ENCODE measurements around the gene TCEAL3. TPM values are rescaled to one million over a fixed set of nuclear protein-coding genes. Genes with fewer than 3 reads are reported as not detected.
"Not testable (repeated sequence)": the region's sequence is repeated elsewhere in the genome, so short reads cannot be mapped to it uniquely, and the experiment has no call there.

TCEAL3 gene
- total RNA-seq, 4 donors from 2014 or later: 3.4 to 16.7 (median 12.4) TPM

GRCh38 chrX:103647630-103648029 is 39.9 kb downstream of the TCEAL3 start:
- H3K9me3 ChIP-seq: no peaks in the 10 kb centered on the region
- no peaks in the 10 kb centered on the region for H3K27me3 ChIP-seq
- 83% methylated on average over 1 of the region's 1 CpG; no CpG with 5 or more reads in 1 of the 2 donors for WGBS, 2 donors (ENCODE audit: low coverage in 1 of 2)
- H3K4me3 ChIP-seq: no peak overlapping the region
- intact Hi-C loops (cut with DNase I; ENCODE audit: low total_unique reads): no loop called here
- H3K36me3 ChIP-seq: no peaks in the 10 kb centered on the region
- TF ChIP-seq CTCF (IDR thresholded peaks at IDR 0.05) (no peak), POLR2A (IDR thresholded peaks at IDR 0.05) (no peak), POLR2AphosphoS5 (IDR thresholded peaks at IDR 0.05) (no peak), EP300 (IDR thresholded peaks at IDR 0.05; ENCODE audit: low read depth) (no peak)
- H3K27ac ChIP-seq: no peak overlapping the region
- in situ Hi-C loops (cut with MboI; ENCODE audit: low pct_ligation_motif_present in 1 of 4, low pct_unique_long_range_greater_than_20kb in 1 of 4, low sequenced_read_pairs in 3 of 4): no loop called here
- H3K4me1 ChIP-seq: no peaks in the 10 kb centered on the region
- no peak for DNase-seq

DNA sequence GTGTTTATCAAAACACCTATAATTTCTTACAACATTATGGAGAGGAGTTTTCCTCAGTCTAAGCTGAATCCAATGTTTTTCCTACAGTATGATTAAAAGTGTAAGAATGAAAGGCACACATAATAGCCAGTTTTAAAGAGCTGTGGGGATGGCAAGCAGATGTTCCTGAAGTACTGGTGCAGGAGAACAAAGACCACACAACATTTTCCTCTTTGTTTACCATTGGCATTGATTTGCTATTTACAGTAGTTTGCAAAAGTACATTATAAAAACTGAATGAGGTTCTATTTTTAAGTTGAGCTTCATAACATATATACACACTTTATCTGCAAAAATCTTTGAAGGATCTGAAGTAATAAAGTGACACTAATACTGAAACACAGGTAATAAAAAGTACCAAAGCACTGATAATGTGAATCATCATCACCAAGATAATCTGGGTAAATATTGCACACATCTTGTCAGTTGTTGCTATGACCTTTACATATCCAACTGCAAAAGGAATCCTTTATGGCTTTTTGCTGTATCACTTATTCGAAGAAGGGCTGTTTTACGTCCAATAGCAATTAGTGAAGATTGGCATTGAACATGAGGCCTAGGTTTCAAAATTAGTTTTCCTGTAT is 43.5 kb downstream of the TCEAL3 start:
- no peak for TF ChIP-seq POLR2AphosphoS5 (IDR thresholded peaks at IDR 0.05)
- no peak for TF ChIP-seq CTCF (IDR thresholded peaks at IDR 0.05)
- no peak for TF ChIP-seq EP300 (IDR thresholded peaks at IDR 0.05; ENCODE audit: low read depth)
- no peak for TF ChIP-seq POLR2A (IDR thresholded peaks at IDR 0.05)
- H3K27ac ChIP-seq: no peak overlapping the region
- 86% methylated on average over 2 of the region's 2 CpGs; no CpG with 5 or more reads in 1 of the 2 donors for WGBS, 2 donors (ENCODE audit: low coverage in 1 of 2)
- H3K9me3 ChIP-seq: no peaks in the 10 kb centered on the region
- no peak overlapping the region for H3K4me3 ChIP-seq
- no peaks in the 10 kb centered on the region for H3K4me1 ChIP-seq
- in situ Hi-C loops (cut with MboI; ENCODE audit: low pct_ligation_motif_present in 1 of 4, low pct_unique_long_range_greater_than_20kb in 1 of 4, low sequenced_read_pairs in 3 of 4): no loop called here
- no peaks in the 10 kb centered on the region for H3K36me3 ChIP-seq
- no peak for DNase-seq
- H3K27me3 ChIP-seq: no peaks in the 10 kb centered on the region
- intact Hi-C loops (cut with DNase I; ENCODE audit: low total_unique reads): no loop called here

DNA sequence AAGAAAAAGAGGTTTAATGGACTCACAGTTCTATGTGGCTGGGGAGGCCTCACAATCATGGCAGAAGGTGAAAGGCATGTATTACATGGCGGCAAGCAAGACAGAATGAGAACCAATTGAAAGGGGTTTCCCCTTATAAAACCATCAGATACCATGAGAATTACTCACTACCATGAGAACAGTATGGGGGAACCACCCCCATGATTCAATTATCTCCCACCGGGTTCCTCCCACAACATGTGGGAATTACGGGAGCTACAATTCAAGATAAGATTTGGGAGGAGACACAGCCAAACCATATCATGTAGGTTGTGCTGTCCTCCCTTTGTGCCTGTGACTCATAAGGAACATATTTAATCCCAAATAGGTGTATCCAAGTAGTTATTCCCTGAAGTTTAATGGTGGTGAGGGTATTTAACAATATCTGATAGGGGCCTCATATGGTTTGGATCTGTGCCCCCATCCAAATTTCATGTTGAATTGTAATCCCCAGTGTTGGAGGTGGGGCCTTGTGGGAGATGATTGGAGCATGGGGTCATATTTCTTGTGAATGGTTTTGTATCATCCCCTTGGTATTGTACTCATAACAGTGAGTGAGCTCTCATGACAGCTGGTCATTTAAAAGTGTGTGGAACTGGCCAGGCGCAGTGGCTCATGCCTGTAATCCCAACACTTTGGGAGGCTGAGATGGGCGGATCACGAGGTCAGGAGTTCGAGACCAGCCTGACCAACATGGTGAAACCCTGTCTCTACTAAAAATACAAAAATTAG is 47.7 kb downstream of the TCEAL3 start:
- H3K27ac ChIP-seq; H3K4me3 ChIP-seq; H3K36me3 ChIP-seq; intact Hi-C loops (cut with DNase I; ENCODE audit: low total_unique reads); in situ Hi-C loops (cut with MboI; ENCODE audit: low pct_ligation_motif_present in 1 of 4, low pct_unique_long_range_greater_than_20kb in 1 of 4, low sequenced_read_pairs in 3 of 4); DNase-seq; H3K9me3 ChIP-seq; H3K27me3 ChIP-seq; H3K4me1 ChIP-seq: not testable (repeated sequence)
- 86 to 100% methylated on average over 1 to 7 of the region's 7 CpGs for WGBS, 2 donors (ENCODE audit: low coverage in 1 of 2)

DNA sequence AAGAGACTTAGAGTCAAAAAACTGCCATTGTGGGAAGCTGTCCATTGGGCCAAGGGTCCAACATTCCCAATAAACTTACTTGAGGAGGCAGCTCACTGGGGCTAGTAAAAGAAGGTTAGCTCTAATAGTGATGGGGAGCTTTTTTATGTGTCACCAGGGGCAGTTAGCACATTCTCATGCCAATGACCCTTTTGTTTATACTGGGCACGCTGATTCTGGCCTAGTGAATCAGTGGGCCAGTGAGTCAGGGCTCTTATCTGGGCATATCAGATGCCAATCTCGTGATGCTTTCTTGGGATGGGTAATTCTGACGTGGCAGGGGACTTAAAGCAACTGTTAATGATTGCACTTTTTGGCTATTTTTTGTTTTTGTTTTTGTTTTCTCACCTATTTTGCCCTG is 48.9 kb downstream of the TCEAL3 start:
- no peak for DNase-seq
- TF ChIP-seq POLR2AphosphoS5 (IDR thresholded peaks at IDR 0.05) (no peak), EP300 (IDR thresholded peaks at IDR 0.05; ENCODE audit: low read depth) (no peak), CTCF (IDR thresholded peaks at IDR 0.05) (no peak), POLR2A (IDR thresholded peaks at IDR 0.05) (no peak)
- no peaks in the 10 kb centered on the region for H3K27me3 ChIP-seq
- intact Hi-C loops (cut with DNase I; ENCODE audit: low total_unique reads) (no loop called here), in situ Hi-C loops (cut with MboI; ENCODE audit: low pct_ligation_motif_present in 1 of 4, low pct_unique_long_range_greater_than_20kb in 1 of 4, low sequenced_read_pairs in 3 of 4) (no loop called here)
- 50% methylated on average over 3 of the region's 3 CpGs; no CpG with 5 or more reads in 1 of the 2 donors for WGBS, 2 donors (ENCODE audit: low coverage in 1 of 2)
- H3K27ac ChIP-seq: no peak overlapping the region
- no peaks in the 10 kb centered on the region for H3K4me1 ChIP-seq
- no peak overlapping the region for H3K4me3 ChIP-seq
- no peaks in the 10 kb centered on the region for H3K36me3 ChIP-seq
- H3K9me3 ChIP-seq: no peaks in the 10 kb centered on the region

- H3K4me3 ChIP-seq; H3K4me1 ChIP-seq; DNase-seq; intact Hi-C loops (cut with DNase I; ENCODE audit: low total_unique reads); in situ Hi-C loops (cut with MboI; ENCODE audit: low pct_ligation_motif_present in 1 of 4, low pct_unique_long_range_greater_than_20kb in 1 of 4, low sequenced_read_pairs in 3 of 4); H3K27me3 ChIP-seq; H3K27ac ChIP-seq; H3K9me3 ChIP-seq; H3K36me3 ChIP-seq: not testable (repeated sequence)
- 82% methylated on average over 2 of the region's 2 CpGs; no CpG with 5 or more reads in 1 of the 2 donors for WGBS, 2 donors (ENCODE audit: low coverage in 1 of 2)
These were observed 49.3 kb downstream of the TCEAL3 start for GRCh38 chrX:103657066-103657465.
